Measurements from ENCODE around the gene DLGAP1. TPM values are rescaled to one million over a fixed set of nuclear protein-coding genes. Genes with fewer than 3 reads are reported as not detected.

DLGAP1 gene
- total RNA-seq, 1 experiment from 2014 or later, result 2.9 TPM

GRCh38 chr18:3722649-3723433 is 732.3 kb downstream of the DLGAP1 start:
- DNase-seq (ENCODE audit: low read depth), result no peak

GRCh38 chr18:3721771-3722648 is 733.1 kb downstream of the DLGAP1 start:
- no peak for DNase-seq (ENCODE audit: low read depth)

- no peak for DNase-seq (ENCODE audit: low read depth)
Observed at GRCh38 chr18:3720818-3721545, 734.1 kb downstream of the DLGAP1 start.

GRCh38 chr18:3720159-3720558 is 734.9 kb downstream of the DLGAP1 start:
- DNase-seq (ENCODE audit: low read depth), result no peak

GRCh38 chr18:3717376-3718025 is 737.6 kb downstream of the DLGAP1 start:
- DNase-seq (ENCODE audit: low read depth), result no peak

- no peak for DNase-seq (ENCODE audit: low read depth)
Observed at GRCh38 chr18:3716116-3716660, 738.9 kb downstream of the DLGAP1 start.

- no peak for DNase-seq (ENCODE audit: low read depth)
Observed at GRCh38 chr18:3715231-3716080, 739.7 kb downstream of the DLGAP1 start.

DNA sequence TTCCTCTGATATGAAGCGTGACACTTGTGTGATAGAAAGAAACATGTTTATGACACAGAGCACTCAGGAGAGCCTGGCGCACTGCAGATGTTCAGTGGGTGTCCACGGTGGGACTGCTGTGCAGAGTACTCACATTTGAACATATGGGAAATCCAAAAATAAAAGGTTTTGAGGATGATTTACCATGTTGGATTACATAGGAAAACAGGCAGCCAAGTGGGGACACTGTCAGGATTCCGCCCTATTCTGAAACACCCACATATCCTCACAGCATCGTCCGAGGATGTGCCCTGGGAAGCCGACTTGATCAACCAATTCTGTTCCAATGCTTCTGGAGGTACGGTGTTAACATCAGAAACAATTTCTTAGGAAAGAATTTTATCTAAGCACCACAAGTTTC is 741.4 kb downstream of the DLGAP1 start:
- no peak for DNase-seq (ENCODE audit: low read depth)

DNA sequence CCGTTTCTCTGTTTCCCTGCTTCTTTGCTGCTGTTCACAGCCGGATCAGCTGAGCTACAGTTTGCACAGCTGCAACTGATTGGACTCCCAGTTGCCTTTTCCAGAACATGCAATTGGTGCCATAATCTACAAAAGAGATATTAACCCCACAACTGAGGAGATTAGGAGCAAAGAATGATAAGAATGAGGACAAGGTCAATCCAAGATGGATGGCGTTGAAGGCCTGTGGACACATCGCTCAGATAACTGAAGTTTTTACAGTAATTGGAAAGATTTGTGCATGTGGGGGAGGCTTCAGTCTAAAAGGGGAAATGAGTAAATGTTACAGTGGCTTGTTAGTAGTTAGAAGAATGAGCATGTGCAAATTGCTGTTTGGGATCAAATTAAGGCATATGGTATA is 741.9 kb downstream of the DLGAP1 start:
- DNase-seq (ENCODE audit: low read depth), result no peak

DNA sequence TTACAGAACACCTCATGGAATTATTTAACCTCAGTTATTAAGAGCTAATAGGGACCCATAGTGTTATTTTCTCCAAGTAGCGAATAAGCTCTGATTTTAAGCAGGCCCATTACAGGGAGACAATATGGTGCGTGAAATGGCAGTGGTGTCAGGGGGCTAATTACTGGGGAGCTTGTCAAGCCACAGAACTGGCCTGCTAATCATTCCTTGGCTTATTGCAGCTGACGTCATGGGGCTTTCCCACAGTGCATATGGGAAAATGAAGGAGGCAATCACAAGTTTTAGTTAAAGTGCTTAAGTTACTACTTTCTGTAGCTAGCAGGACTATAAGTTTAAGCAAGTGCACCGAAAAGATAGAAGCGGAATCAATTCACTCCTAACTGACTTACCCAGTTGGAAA is 742.6 kb downstream of the DLGAP1 start:
- peak; percentile 15 for DNase-seq (ENCODE audit: low read depth)

- peak; percentile 40 for DNase-seq (ENCODE audit: low read depth)
Observed at GRCh38 chr18:3710712-3711301, 744.3 kb downstream of the DLGAP1 start.

GRCh38 chr18:3709205-3709604 is 745.9 kb downstream of the DLGAP1 start:
- DNase-seq (ENCODE audit: low read depth), result no peak

GRCh38 chr18:3706279-3707097 is 748.6 kb downstream of the DLGAP1 start:
- no peak for DNase-seq (ENCODE audit: low read depth)

GRCh38 chr18:3704556-3705344 is 750.4 kb downstream of the DLGAP1 start:
- DNase-seq (ENCODE audit: low read depth), result peak; percentile 13

DNA sequence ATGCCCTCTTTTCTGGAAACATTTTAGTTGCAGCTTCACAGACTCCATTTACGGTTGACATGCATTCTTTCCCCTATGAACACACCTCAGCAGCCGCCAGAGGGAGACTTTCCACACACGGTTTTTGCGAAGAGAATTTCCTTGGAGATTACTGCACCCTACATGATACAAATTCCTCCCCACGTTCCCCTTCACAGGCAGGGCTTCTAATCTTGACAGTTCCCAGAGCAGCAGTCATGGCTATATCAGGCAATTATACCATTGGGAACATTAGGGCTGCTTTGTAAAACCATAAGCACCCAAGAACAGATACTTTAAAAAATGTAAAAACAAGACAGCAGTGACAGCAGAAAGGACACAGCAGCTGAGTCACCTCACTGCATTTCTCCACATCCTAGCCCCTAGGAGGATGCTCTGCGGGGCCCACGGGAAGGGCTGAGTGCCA is 751.4 kb downstream of the DLGAP1 start:
- DNase-seq (ENCODE audit: low read depth), result peak; percentile 33

DNA sequence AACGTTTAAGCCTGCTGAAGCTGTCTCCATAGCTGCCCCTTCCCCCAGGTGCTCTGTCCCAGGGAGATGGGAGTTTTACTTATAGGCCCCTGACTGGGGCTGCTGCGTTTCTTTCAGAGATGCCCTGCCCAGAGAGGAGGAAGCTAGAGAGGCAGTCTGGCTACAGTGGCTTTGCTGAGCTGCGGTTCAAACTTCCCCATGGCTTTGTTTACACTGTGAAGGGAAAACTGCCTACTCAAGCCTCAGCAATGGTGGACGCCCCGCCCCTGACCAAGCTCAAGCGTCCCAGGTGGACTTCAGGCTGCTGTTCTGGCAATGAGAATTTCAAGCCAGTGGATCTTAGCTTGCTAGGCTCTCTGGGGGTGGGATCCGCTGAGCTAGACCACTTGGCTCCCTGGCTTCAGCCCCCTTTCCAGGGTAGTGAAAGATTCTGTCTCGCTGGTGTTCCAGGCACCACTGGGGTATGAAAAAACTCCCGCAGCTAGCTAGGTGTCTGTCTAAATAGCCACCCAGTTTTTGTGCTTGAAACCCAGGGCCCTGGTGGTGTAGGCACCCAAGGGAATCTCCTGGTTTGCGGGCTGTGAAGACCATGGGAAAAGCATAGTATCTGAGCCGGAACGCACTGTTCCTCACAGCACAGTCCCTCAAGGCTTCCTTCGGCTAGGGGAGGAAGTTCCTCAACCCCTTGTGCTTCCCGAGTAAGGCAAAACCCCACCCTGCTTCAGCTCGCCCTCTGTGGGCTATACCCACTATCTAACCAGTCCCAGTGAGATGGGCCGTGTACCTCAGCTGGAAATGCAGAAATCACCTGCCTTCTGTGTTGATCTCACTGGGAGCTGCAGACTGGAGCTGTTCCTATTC is 755.2 kb downstream of the DLGAP1 start:
- DNase-seq (ENCODE audit: low read depth), result peak; percentile 2
